Esophagus squamous epithelium (tissue), 4 donors: ENCODE measurements around the gene C1QTNF6.

Source experiments
- CTCF ChIP-seq, 6 experiments: fragments of 450-650 bp in 4 of 6; fragments of 200-600 bp in 2 of 6; sonication (generic) in 2 of 6; IDR thresholded peaks; one replicate each; pipeline ENCODE4 v1.5.1; 2016 to 2019; ENCODE audit warnings: antibody characterized with exemption in 6 of 6, mild to moderate bottlenecking in 4 of 6, moderate library complexity in 4 of 6
- POLR2A ChIP-seq, 4 donors: fragments of 450-650 bp; IDR thresholded peaks; one replicate each; pipeline ENCODE4 v1.6.1; 2017; ENCODE audit warnings: antibody characterized with exemption in 4 of 4, mild to moderate bottlenecking in 4 of 4, moderate library complexity in 3 of 4

GRCh38 chr22:37212174-37212906 lies 24.3 kb upstream of the C1QTNF6 start, which contains the start of gene SSTR3:
- TF ChIP-seq CTCF (IDR thresholded peaks at IDR 0.05), result no peak
- TF ChIP-seq POLR2A (IDR thresholded peaks at IDR 0.05), result no peak
